Lower leg skin (tissue), 4 donors: ENCODE results near the gene ST7. TPM values are rescaled to one million over a fixed set of nuclear protein-coding genes. Genes with fewer than 3 reads are reported as not detected.

Experiments
- DNase-seq, 2 donors: peaks; one replicate each; pipeline ENCODE4 v3.0.0-alpha.2; 2019; ENCODE audit warnings: low spot score in 2 of 2
- H3K4me3 ChIP-seq: fragments of 200-600 bp; sonication (generic); 2 replicates; pipeline ENCODE4 v1.5.1; 2017; ENCODE audit warnings: mild to moderate bottlenecking, low read depth; ENCODE audit not compliant: poor library complexity, severe bottlenecking
- POLR2A ChIP-seq, 2 donors: fragments of 450-650 bp; IDR thresholded peaks; one replicate each; pipeline ENCODE4 v1.6.1; 2016 to 2017; ENCODE audit warnings: antibody characterized with exemption in 2 of 2, mild to moderate bottlenecking in 1 of 2, moderate library complexity in 1 of 2
- WGBS, 2 donors: methylation state at CpG; one replicate each; pipeline ENCODE4 v1.1.5; 2018; 5-methylcytosine and 5-hydroxymethylcytosine counted together
- intact Hi-C: fragments of 100-400 bp; cut with DNase I; formaldehyde crosslinking; loops from one replicate; pipeline ENCODE4 v1.15.0; 2023; ENCODE audit warnings: low total_unique reads
- total RNA-seq, 4 donors: library from RNA; depleted of rRNA; stranded (reverse); fragments of >200 nt; gene quantifications; one replicate each; pipeline ENCODE4 v1.1.0, GENCODE V29; 2016
- TF ChIP-seq, protein P1 (sequence below), 3 donors: fragments of 450-650 bp; IDR thresholded peaks; one replicate each; pipeline ENCODE4 v1.5.1; 2016; ENCODE audit warnings: antibody characterized with exemption in 3 of 3, mild to moderate bottlenecking in 3 of 3, moderate library complexity in 2 of 3

ST7 gene
- total RNA-seq, 4 donors from 2014 or later = 10.8 to 17.1 (median 11.4) TPM

- H3K4me3 ChIP-seq = no peak overlapping the region
- DNase-seq = no peak
- TF ChIP-seq, protein P1, sequence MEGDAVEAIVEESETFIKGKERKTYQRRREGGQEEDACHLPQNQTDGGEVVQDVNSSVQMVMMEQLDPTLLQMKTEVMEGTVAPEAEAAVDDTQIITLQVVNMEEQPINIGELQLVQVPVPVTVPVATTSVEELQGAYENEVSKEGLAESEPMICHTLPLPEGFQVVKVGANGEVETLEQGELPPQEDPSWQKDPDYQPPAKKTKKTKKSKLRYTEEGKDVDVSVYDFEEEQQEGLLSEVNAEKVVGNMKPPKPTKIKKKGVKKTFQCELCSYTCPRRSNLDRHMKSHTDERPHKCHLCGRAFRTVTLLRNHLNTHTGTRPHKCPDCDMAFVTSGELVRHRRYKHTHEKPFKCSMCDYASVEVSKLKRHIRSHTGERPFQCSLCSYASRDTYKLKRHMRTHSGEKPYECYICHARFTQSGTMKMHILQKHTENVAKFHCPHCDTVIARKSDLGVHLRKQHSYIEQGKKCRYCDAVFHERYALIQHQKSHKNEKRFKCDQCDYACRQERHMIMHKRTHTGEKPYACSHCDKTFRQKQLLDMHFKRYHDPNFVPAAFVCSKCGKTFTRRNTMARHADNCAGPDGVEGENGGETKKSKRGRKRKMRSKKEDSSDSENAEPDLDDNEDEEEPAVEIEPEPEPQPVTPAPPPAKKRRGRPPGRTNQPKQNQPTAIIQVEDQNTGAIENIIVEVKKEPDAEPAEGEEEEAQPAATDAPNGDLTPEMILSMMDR (IDR thresholded peaks at IDR 0.05) = no peak
- no peak for TF ChIP-seq POLR2A (IDR thresholded peaks at IDR 0.05)
- WGBS, 2 donors = 51 to 57% methylated on average over 2 of the region's 2 CpGs
- intact Hi-C loops = no loop called here
Observed at GRCh38 chr7:117262546-117262945, 309.2 kb downstream of the ST7 start.

DNA sequence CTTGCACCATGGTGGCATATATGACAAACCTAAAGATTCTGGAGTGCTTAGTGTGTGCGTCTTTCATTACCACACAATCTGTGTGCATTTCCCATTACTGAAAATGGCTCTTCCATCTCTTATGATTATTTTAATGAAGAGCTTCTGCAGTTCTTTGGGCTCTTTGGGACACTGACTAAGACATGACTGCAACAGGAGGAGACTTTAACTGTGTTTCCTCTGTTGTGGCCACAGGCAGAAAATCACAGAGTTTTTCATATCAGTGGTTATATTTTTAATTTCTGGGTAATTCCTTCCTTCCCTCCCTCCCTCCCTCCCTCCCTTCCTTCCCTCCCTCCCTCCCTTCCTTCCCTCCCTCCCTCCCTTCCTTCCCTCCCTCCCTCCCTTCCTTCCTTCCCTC, 311.4 kb downstream of the ST7 start:
- WGBS, 2 donors = 0 to 100% methylated on average over 1 of the region's 1 CpG
- DNase-seq = no peak
- no peak overlapping the region for H3K4me3 ChIP-seq
- intact Hi-C loops = no loop called here
- TF ChIP-seq, protein P1 (IDR thresholded peaks at IDR 0.05) = no peak
- TF ChIP-seq POLR2A (IDR thresholded peaks at IDR 0.05) = no peak

DNA sequence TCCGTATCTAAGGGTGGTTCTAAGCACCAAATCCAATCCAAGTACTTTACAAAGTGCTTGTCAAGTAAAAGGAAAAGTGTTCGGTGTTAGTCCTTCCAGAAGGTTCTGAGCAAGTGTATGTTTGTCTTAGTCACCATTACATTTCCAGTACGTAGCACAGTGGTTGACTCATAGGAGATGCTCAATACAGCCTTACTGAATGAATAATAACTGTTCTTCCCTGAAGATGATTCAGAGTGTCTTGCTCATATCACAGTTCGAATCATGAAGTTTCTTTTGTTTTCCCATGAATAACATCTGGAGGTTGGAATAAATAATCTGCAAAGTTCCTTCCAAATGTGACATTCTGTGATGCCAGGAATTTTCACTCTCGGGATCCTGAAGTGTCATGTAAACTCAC, 316.1 kb downstream of the ST7 start:
- WGBS, 2 donors = 34 to 43% methylated on average over 5 of the region's 5 CpGs
- intact Hi-C loops = no loop called here
- TF ChIP-seq POLR2A (IDR thresholded peaks at IDR 0.05) = no peak
- TF ChIP-seq, protein P1 (IDR thresholded peaks at IDR 0.05) = no peak
- H3K4me3 ChIP-seq = no peak overlapping the region
- DNase-seq = no peak

GRCh38 chr7:117269886-117270285, 316.6 kb downstream of the ST7 start:
- TF ChIP-seq POLR2A (IDR thresholded peaks at IDR 0.05) = no peak
- TF ChIP-seq, protein P1 (IDR thresholded peaks at IDR 0.05) = no peak
- WGBS, 2 donors = 56 to 57% methylated on average over 3 of the region's 3 CpGs
- DNase-seq = no peak
- intact Hi-C loops = no loop called here
- no peak overlapping the region for H3K4me3 ChIP-seq

GRCh38 chr7:117270371-117270770, 317.1 kb downstream of the ST7 start:
- H3K4me3 ChIP-seq = no peak overlapping the region
- TF ChIP-seq POLR2A (IDR thresholded peaks at IDR 0.05) = no peak
- TF ChIP-seq, protein P1 (IDR thresholded peaks at IDR 0.05) = no peak
- no peak for DNase-seq
- 75 to 85% methylated on average over 9 of the region's 9 CpGs for WGBS, 2 donors
- intact Hi-C loops = no loop called here

DNA sequence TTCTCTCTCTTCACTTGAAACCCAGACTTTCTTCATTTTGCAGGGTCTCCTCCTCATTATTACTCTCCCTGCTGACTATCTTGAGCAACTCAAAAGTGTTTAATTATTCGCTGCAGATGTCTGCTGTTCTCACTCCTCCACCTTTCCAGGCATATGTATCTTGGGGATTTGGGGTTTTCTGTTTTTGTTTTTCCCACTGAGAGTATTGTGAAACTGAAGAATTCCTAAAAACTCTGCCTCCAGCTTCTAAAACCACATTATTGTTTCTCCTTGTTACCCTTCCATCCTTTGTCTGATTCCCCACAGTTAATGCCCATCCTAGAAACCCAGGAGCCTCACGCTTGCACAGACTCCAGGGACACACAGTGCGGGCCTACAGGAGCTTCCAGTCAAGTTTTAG, 318.3 kb downstream of the ST7 start:
- intact Hi-C loops = no loop called here
- no peak for TF ChIP-seq POLR2A (IDR thresholded peaks at IDR 0.05)
- TF ChIP-seq, protein P1 (IDR thresholded peaks at IDR 0.05) = no peak
- H3K4me3 ChIP-seq = no peak overlapping the region
- DNase-seq = no peak
- 87 to 93% methylated on average over 3 of the region's 3 CpGs for WGBS, 2 donors
